GM12878 (cell line): ENCODE measurements around the gene KRT72. TPM values are rescaled to one million over a fixed set of nuclear protein-coding genes. Genes with fewer than 3 reads are reported as not detected.

ENCODE experiments used
- ATAC-seq: fragments of 200-7000 bp; cut with Tn5 transposase; 3 replicates; pipeline ENCODE4 v1.9.1; 2020; ENCODE audit warnings: mild to moderate bottlenecking, moderate library complexity
- BruUV-seq: library from RNA; stranded (reverse); fragments of 400-500 nt; replicated peaks from 2 replicates; lab custom pipeline; 2021; lab: Mats Ljungman, UMichigan
- CTCF ChIA-PET: fragments of 300-600 bp; sonication (Branson Sonifier 250); formaldehyde crosslinking; extraction: SDS; loops from one replicate; lab custom pipeline; 2021; ENCODE audit warnings: inconsistent platforms; lab: Yijun Ruan, JAX
- POLR2A ChIA-PET: fragments of 350-600 bp; formaldehyde crosslinking; extraction: SDS; loops from one replicate; lab custom pipeline; 2021; ENCODE audit warnings: inconsistent platforms; lab: Charles Lee
- RAD21 ChIA-PET: fragments of 300-600 bp; sonication (Branson Sonifier 250); formaldehyde crosslinking; loops from one replicate; lab custom pipeline; 2023; ENCODE audit warnings: antibody characterized with exemption; ENCODE audit not compliant: unreplicated experiment; lab: Charles Lee
- SMC1A ChIA-PET: fragments of 300-600 bp; sonication (Branson Sonifier 250); formaldehyde crosslinking; loops from one replicate; lab custom pipeline; 2023; ENCODE audit not compliant: unreplicated experiment, uncharacterized antibody; lab: Charles Lee
- DNase-seq: peaks from one replicate; pipeline ENCODE4 v3.0.0-alpha.2; 2011; ENCODE audit warnings: low read depth, low spot score
- FAIRE-seq: peaks from 3 replicates; lab custom pipeline; 2011; peaks lifted over from hg19 to GRCh38; lab: Jason Lieb, UNC
- H2AFZ ChIP-seq: 2 replicates; pipeline ENCODE4 v1.6.0; 2011; ENCODE audit warnings: low read depth, low read length, control low read depth; ENCODE audit not compliant: control insufficient read depth
- H3K27ac ChIP-seq: 2 replicates; pipeline ENCODE4 v1.5.1; 2011; ENCODE audit warnings: control low read depth; ENCODE audit not compliant: control insufficient read depth, insufficient read depth
- H3K27me3 ChIP-seq, 2 experiments: replicated peaks in 1 of 2; 2 replicates each; pipeline versions ENCODE4 v1.6.0 to v1.6.1; 2011; ENCODE audit warnings: low read length in 1 of 2; ENCODE audit not compliant: control insufficient read depth in 2 of 2, insufficient read depth in 2 of 2
- H3K36me3 ChIP-seq, 2 experiments: 2 replicates each; pipeline ENCODE4 v1.5.1; 2011; ENCODE audit warnings: low read length in 1 of 2; ENCODE audit not compliant: control insufficient read depth in 2 of 2, insufficient read depth in 2 of 2
- H3K4me1 ChIP-seq: 2 replicates; pipeline ENCODE4 v1.6.1; 2011; ENCODE audit warnings: mild to moderate bottlenecking, low read length, moderate library complexity, mixed read lengths; ENCODE audit not compliant: control insufficient read depth, insufficient read depth
- H3K4me2 ChIP-seq: 2 replicates; pipeline ENCODE4 v1.6.0; 2011; ENCODE audit warnings: control low read depth; ENCODE audit not compliant: control insufficient read depth, insufficient read depth
- H3K4me3 ChIP-seq: fragments of 200-600 bp; sonication (generic); 2 replicates; pipeline ENCODE4 v1.5.1; 2016
- H3K79me2 ChIP-seq: 2 replicates; pipeline ENCODE4 v1.6.0; 2011; ENCODE audit warnings: low read length; ENCODE audit not compliant: control insufficient read depth, insufficient read depth
- H3K9ac ChIP-seq: 2 replicates; pipeline ENCODE4 v1.8.0; 2011; ENCODE audit warnings: low read length, control low read depth, mixed read lengths; ENCODE audit not compliant: control insufficient read depth, insufficient read depth
- H3K9me3 ChIP-seq: replicated peaks from 3 replicates; pipeline ENCODE4 v1.5.1; 2011; ENCODE audit warnings: mild to moderate bottlenecking, low read length; ENCODE audit not compliant: control insufficient read depth, insufficient read depth
- H4K20me1 ChIP-seq: 2 replicates; pipeline ENCODE4 v1.6.0; 2011; ENCODE audit not compliant: control insufficient read depth, insufficient read depth
- BCL3 ChIP-seq: IDR thresholded peaks from 2 replicates; pipeline ENCODE4 v1.6.1; 2011; ENCODE audit warnings: borderline replicate concordance, low read depth, mild to moderate bottlenecking, moderate library complexity, low read length; ENCODE audit not compliant: insufficient read depth, poor library complexity, severe bottlenecking
- BHLHE40 ChIP-seq, 2 experiments: fragments of 450-650 bp in 1 of 2; IDR thresholded peaks; 2 replicates each; pipeline ENCODE4 v1.6.1; 2011 to 2017; ENCODE audit warnings: low read depth in 2 of 2, borderline replicate concordance in 1 of 2, improper control_type of control experiment in 1 of 2, low read length in 1 of 2, mild to moderate bottlenecking in 1 of 2
- CREB1 ChIP-seq: IDR thresholded peaks from 2 replicates; pipeline ENCODE4 v1.6.1; 2012; ENCODE audit warnings: low read depth, mild to moderate bottlenecking, inconsistent platforms
- CREM ChIP-seq: IDR thresholded peaks from 2 replicates; pipeline ENCODE4 v1.6.1; 2014; ENCODE audit warnings: antibody characterized with exemption, low read depth
- EZH2 ChIP-seq: IDR thresholded peaks from 2 replicates; pipeline ENCODE4 v1.6.1; 2012; ENCODE audit warnings: low read depth, mild to moderate bottlenecking, control low read depth, inconsistent platforms, low read length, borderline replicate concordance; ENCODE audit not compliant: control insufficient read depth
- JUND ChIP-seq: IDR thresholded peaks from 2 replicates; pipeline ENCODE4 v1.6.1; 2012; ENCODE audit warnings: low read depth, mild to moderate bottlenecking, low read length, improper control_type of control experiment, moderate library complexity
- MYC ChIP-seq: IDR thresholded peaks from 2 replicates; pipeline ENCODE4 v1.6.1; 2011; ENCODE audit warnings: mild to moderate bottlenecking, low read length, moderate library complexity, inconsistent platforms; ENCODE audit not compliant: insufficient read depth, insufficient replicate concordance, insufficient read length, severe bottlenecking
- PML ChIP-seq: IDR thresholded peaks from 2 replicates; pipeline ENCODE4 v1.6.1; 2012; ENCODE audit warnings: low read length, inconsistent platforms
- POLR2AphosphoS5 ChIP-seq: IDR thresholded peaks from 2 replicates; pipeline ENCODE4 v1.6.1; 2011; ENCODE audit warnings: mild to moderate bottlenecking, low read length, inconsistent platforms
- SREBF2 ChIP-seq: IDR thresholded peaks from 2 replicates; pipeline ENCODE4 v1.6.1; 2012; ENCODE audit warnings: mild to moderate bottlenecking, low read length
- SRF ChIP-seq, 2 experiments: IDR thresholded peaks; 2 replicates each; pipeline ENCODE4 v1.6.1; 2011; ENCODE audit warnings: low read depth in 2 of 2, low read length in 2 of 2, mild to moderate bottlenecking in 1 of 2, moderate library complexity in 1 of 2
- STAT3 ChIP-seq: IDR thresholded peaks from 2 replicates; pipeline ENCODE4 v1.6.1; 2011; ENCODE audit warnings: low read depth, low read length, improper control_type of control experiment
- TBL1XR1 ChIP-seq: IDR thresholded peaks from 2 replicates; pipeline ENCODE4 v1.6.1; 2012; ENCODE audit warnings: low read depth, low read length, improper control_type of control experiment
- USF1 ChIP-seq: IDR thresholded peaks from 2 replicates; pipeline ENCODE4 v1.6.1; 2011; ENCODE audit warnings: borderline replicate concordance, low read depth, mild to moderate bottlenecking, moderate library complexity, mixed read lengths, low read length; ENCODE audit not compliant: insufficient read depth; ENCODE audit errors: extremely low read length
- YBX1 ChIP-seq: fragments of 450-650 bp; IDR thresholded peaks from 2 replicates; pipeline ENCODE4 v1.6.1; 2016; ENCODE audit warnings: antibody characterized with exemption
- ZNF274 ChIP-seq: IDR thresholded peaks from one replicate; pipeline ENCODE4 v1.8.0; 2011; ENCODE audit not compliant: insufficient read length, insufficient read depth
- ZZZ3 ChIP-seq: IDR thresholded peaks from 2 replicates; pipeline ENCODE4 v1.6.1; 2011; ENCODE audit warnings: low read depth; ENCODE audit not compliant: control insufficient read depth, insufficient read length
- WGBS: methylation state at CpG from one replicate; pipeline ENCODE4 v1.1.6; 2016; ENCODE audit warnings: low lambda C conversion rate; ENCODE audit not compliant: insufficient replicate concordance, insufficient coverage; ENCODE audit errors: missing lambda C conversion rate; 5-methylcytosine and 5-hydroxymethylcytosine counted together
- in situ Hi-C: fragments of 300-500 bp; cut with MboI; formaldehyde crosslinking; loops from 9 replicates; pipeline ENCODE4 v1.14.3; 2018; ENCODE audit warnings: mixed read lengths
- intact Hi-C: fragments of 100-400 bp; cut with micrococcal nuclease; formaldehyde crosslinking; loops from one replicate; pipeline ENCODE4 v1.14.2; 2022; ENCODE audit not compliant: unreplicated experiment
- polyA plus RNA-seq, 11 experiments: library from polyadenylated mRNA; depleted of rRNA in 4 of 11; unstranded in 6 of 11; stranded (reverse) in 5 of 11; fragments of >200 nt; fragmentation: Nextera tagmentation in 4 of 11; fragmentation: Illumina TruSeq in 1 of 11; extraction: Ambion mirVana in 4 of 11; extraction: Trizol in 1 of 11; gene quantifications; 1 replicate in 1 of 11; 2 replicates in 10 of 11; pipeline versions ENCODE4 v1.2.1 to v1.2.3, GENCODE V29; 2011 to 2016; ENCODE audit warnings: inconsistent platforms in 2 of 11, missing spikeins in 2 of 11, low read depth in 1 of 11
- total RNA-seq, 4 experiments: library from RNA; depleted of rRNA in 3 of 4; stranded (reverse); fragments of >200 nt in 3 of 4; fragmentation: Illumina TruSeq in 1 of 4; extraction: Trizol in 1 of 4; gene quantifications; 2 replicates each; pipeline versions ENCODE4 v1.2.1 to v1.2.3, GENCODE V29; 2013 to 2021

The KRT72 gene
- total and polyA plus RNA-seq, 10 of the 15 experiments (the other 5 are each of a cell fraction or from before 2014, with no cell fraction given): not detected

DNA sequence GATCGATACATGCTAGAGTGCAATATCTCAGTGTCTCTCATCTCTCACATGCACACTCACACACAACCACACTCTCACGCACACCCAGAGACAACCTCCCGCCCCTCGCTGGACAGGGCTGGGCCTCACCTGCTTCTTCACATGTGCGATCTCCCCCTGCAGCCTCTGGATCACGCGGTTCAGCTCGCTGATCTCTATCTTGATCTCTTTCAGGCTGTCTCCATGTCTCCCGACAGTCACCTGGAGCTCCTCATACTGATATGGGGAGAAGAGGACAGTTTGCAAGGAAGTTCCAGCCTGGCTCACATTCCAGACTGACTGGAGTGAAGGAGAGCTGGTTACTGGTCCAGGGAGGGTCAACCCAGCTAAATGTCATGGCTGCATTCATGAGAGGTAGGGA is 46.3 kb upstream of the KRT72 start:
- Histone ChIP-seq H3K4me3 (no peak overlapping the region), H3K4me1 (no peaks in the 10 kb centered on the region), H3K9ac (no peak overlapping the region), H3K9me3 (no peaks in the 10 kb centered on the region), H3K36me3 (no peaks in the 10 kb centered on the region), H2AFZ (no peak overlapping the region), H4K20me1 (no peaks in the 10 kb centered on the region; the same call in 1 of the 2 replicates), H3K27me3 (peaks cover 2 to 3% of the 10 kb centered on the region in 2 experiments; a peak in 2 of 4 replicates), H3K79me2 (no peaks in the 10 kb centered on the region), H3K27ac (no peak overlapping the region), H3K4me2 (no peak overlapping the region)
- TF ChIP-seq STAT3 (no peak), ZNF274 (no peak), EZH2 (no peak)
- 71% methylated on average over 9 of the region's 9 CpGs for WGBS
- in situ Hi-C loops: no loop called here
- FAIRE-seq: no peak
- BruUV-seq: no TSS peak
- SMC1A ChIA-PET: no interaction called here
- intact Hi-C loops: no loop called here
- CTCF ChIA-PET: no interaction called here
- no peak for ATAC-seq
- DNase-seq: no peak
- POLR2A ChIA-PET: no interaction called here
- RAD21 ChIA-PET: no interaction called here

DNA sequence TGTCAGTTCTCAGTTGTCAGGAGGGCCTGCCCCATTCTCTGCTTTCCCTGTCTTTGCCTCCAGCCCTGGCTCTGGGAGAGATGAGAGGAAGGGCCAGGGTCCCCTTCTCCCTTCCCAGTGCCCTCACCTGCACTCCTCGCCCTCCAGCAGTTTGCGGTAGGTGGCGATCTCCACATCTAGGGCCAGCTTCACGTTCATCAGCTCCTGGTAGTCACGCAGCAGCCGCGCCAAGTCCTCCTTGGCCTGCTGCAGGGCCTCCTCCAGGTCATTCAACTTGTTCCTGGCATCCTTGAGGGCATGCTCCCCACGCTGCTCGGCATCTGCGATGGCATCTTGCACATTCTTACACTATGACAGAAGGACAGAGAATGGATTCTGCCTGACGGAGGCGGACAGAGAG is 45.4 kb upstream of the KRT72 start:
- intact Hi-C loops: no loop called here
- in situ Hi-C loops: no loop called here
- ATAC-seq (no peak), DNase-seq (no peak), FAIRE-seq (no peak)
- Histone ChIP-seq H3K4me1 (no peaks in the 10 kb centered on the region), H3K79me2 (no peaks in the 10 kb centered on the region), H3K9me3 (no peaks in the 10 kb centered on the region), H3K27ac (no peak overlapping the region), H3K4me3 (no peak overlapping the region), H3K36me3 (no peaks in the 10 kb centered on the region), H3K27me3 (peaks cover 2 to 3% of the 10 kb centered on the region in 2 experiments; a peak in 2 of 4 replicates), H2AFZ (no peak overlapping the region), H4K20me1 (no peaks in the 10 kb centered on the region; the same call in 1 of the 2 replicates), H3K9ac (no peak overlapping the region), H3K4me2 (no peak overlapping the region)
- SMC1A ChIA-PET: no interaction called here
- TF ChIP-seq YBX1 (no peak), CREB1 (no peak), PML (no peak), ZNF274 (no peak), JUND (no peak), POLR2AphosphoS5 (no peak), SRF (IDR thresholded peaks at IDR 0.05; ENCODE audit: low read depth in 2 of 2, low read length in 2 of 2) (no peak), CREM (no peak), BCL3 (no peak), USF1 (no peak), BHLHE40 (IDR thresholded peaks at IDR 0.05; ENCODE audit: borderline replicate concordance in 1 of 2, low read depth in 2 of 2, low read length in 1 of 2) (no peak), TBL1XR1 (no peak), ZZZ3 (no peak), MYC (no peak), SREBF2 (no peak)
- 64% methylated on average over 8 of the region's 12 CpGs for WGBS
- CTCF ChIA-PET: interaction anchor here (0.6 kb wide), 1 partner anchor 368 kb away, joined by 3 read pairs; no protein-coding TSS in a partner anchor
- no TSS peak for BruUV-seq
- POLR2A ChIA-PET: no interaction called here
- RAD21 ChIA-PET: no interaction called here
